OCI-LY7 (cell line): ENCODE data around the gene RHOU. TPM values are rescaled to one million over a fixed set of nuclear protein-coding genes. Genes with fewer than 3 reads are reported as not detected.
A peak's percentile ranks its signal among the peaks of the same experiment; 100 is the strongest.
"Not testable (repeated sequence)": the region's sequence is repeated elsewhere in the genome, so short reads cannot be mapped to it uniquely, and the experiment has no call there.

ENCODE experiments used
- BruUV-seq: library from RNA; stranded (reverse); fragments of 400-500 nt; replicated peaks from 2 replicates; lab custom pipeline; 2021; lab: Mats Ljungman, UMichigan
- CTCF ChIA-PET: fragments of 300-600 bp; sonication (Branson Sonifier 250); formaldehyde crosslinking; loops from one replicate; lab custom pipeline; 2022; ENCODE audit warnings: antibody characterized with exemption; ENCODE audit not compliant: unreplicated experiment; lab: Charles Lee
- POLR2A ChIA-PET: fragments of 300-600 bp; sonication (Branson Sonifier 250); formaldehyde crosslinking; loops from one replicate; lab custom pipeline; 2022; ENCODE audit warnings: antibody characterized with exemption; lab: Charles Lee
- DNase-seq: peaks from one replicate; pipeline ENCODE4 v3.0.0-alpha.2; 2015; ENCODE audit warnings: low spot score
- H2AFZ ChIP-seq: fragments of 200-600 bp; sonication (generic), shearing (Covaris generic); 2 replicates; pipeline ENCODE4 v1.6.1; 2014; ENCODE audit warnings: mild to moderate bottlenecking, antibody characterized with exemption, low read length, moderate library complexity
- H3K27ac ChIP-seq: fragments of 200-600 bp; sonication (generic); 2 replicates; pipeline ENCODE4 v1.5.1; 2014; ENCODE audit warnings: mixed run types, low read depth, mild to moderate bottlenecking, moderate library complexity, low read length, inconsistent platforms; ENCODE audit not compliant: poor library complexity, severe bottlenecking
- H3K36me3 ChIP-seq: fragments of 200-600 bp; sonication (generic); 2 replicates; pipeline ENCODE4 v1.6.1; 2014; ENCODE audit warnings: mild to moderate bottlenecking, antibody characterized with exemption, low read length, moderate library complexity, mixed read lengths; ENCODE audit not compliant: insufficient read depth
- H3K4me1 ChIP-seq: fragments of 200-600 bp; sonication (generic); 2 replicates; pipeline ENCODE4 v1.5.1; 2014; ENCODE audit warnings: mild to moderate bottlenecking, low read length; ENCODE audit not compliant: insufficient read depth, poor library complexity, severe bottlenecking
- H3K4me2 ChIP-seq: fragments of 200-600 bp; sonication (generic); 2 replicates; pipeline ENCODE4 v1.6.1; 2014; ENCODE audit warnings: mild to moderate bottlenecking, low read length
- H3K4me3 ChIP-seq: fragments of 200-600 bp; sonication (generic); 2 replicates; pipeline ENCODE4 v1.5.1; 2014; ENCODE audit warnings: mild to moderate bottlenecking, low read depth, low read length; ENCODE audit not compliant: poor library complexity, severe bottlenecking
- H3K79me2 ChIP-seq: fragments of 200-600 bp; sonication (generic); 2 replicates; pipeline ENCODE4 v1.6.1; 2016; ENCODE audit warnings: low read depth, mild to moderate bottlenecking, low read length, moderate library complexity, mixed read lengths; ENCODE audit not compliant: insufficient read depth
- H3K9me2 ChIP-seq: fragments of 200-600 bp; sonication (generic); 2 replicates; pipeline ENCODE4 v1.6.1; 2016; ENCODE audit warnings: mild to moderate bottlenecking, low read length, mixed read lengths; ENCODE audit not compliant: insufficient read depth
- H3K9me3 ChIP-seq: fragments of 200-600 bp; sonication (generic); 2 replicates; pipeline ENCODE4 v1.6.1; 2014; ENCODE audit warnings: mild to moderate bottlenecking, mixed run types, low read length, mixed read lengths
- H4K20me1 ChIP-seq: fragments of 200-600 bp; sonication (generic); 2 replicates; pipeline ENCODE4 v1.6.1; 2014; ENCODE audit warnings: mild to moderate bottlenecking, antibody characterized with exemption, low read length, moderate library complexity, mixed read lengths; ENCODE audit not compliant: insufficient read depth
- EZH2phosphoT487 ChIP-seq: fragments of 200-600 bp; sonication (generic); IDR thresholded peaks from 2 replicates; pipeline ENCODE4 v1.6.1; 2018; ENCODE audit warnings: low read depth, borderline replicate concordance, mild to moderate bottlenecking, mixed run types, antibody characterized with exemption, low read length, moderate library complexity, mixed read lengths
- intact Hi-C: fragments of 100-400 bp; cut with micrococcal nuclease; formaldehyde crosslinking; loops from one replicate; pipeline ENCODE4 v1.10.0; 2022; ENCODE audit not compliant: unreplicated experiment
- total RNA-seq, 2 experiments: library from RNA; depleted of rRNA in 1 of 2; stranded (reverse); fragments of >200 nt in 1 of 2; shearing (Covaris generic) in 1 of 2; gene quantifications; 2 replicates each; pipeline ENCODE4 v1.2.3, GENCODE V29; 2014 to 2022
- TF ChIP-seq, protein P1 (sequence below): fragments of 200-600 bp; sonication (generic); conservative IDR thresholded peaks from 2 replicates; pipeline ENCODE4 v1.5.1; 2014; ENCODE audit warnings: mild to moderate bottlenecking, antibody characterized with exemption, low read length, moderate library complexity, mixed read lengths

The RHOU gene
- total RNA-seq, 2 experiments from 2014 or later: not detected

DNA sequence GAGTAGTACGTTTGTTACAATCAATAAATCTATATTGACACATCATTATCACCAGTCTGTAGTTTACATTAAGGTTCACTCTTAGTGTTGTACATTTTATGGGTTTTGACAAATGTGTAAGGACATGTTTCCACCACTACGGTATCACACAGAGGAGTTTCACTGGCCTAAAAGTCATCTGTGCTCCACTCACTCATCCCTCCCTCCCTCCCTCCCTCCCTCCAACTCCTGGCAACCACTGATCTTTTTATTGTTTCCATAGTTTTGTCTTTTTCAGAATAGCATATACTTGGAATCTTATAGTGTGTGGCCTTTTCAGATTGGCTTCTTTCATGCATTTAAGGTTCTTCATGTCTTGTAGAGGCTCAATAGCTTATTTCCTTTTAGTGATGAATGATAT is 44.1 kb upstream of the RHOU start:
- Histone ChIP-seq H4K20me1 (no peaks in the 10 kb centered on the region), H3K4me1 (no peaks in the 10 kb centered on the region), H3K27ac (no peak overlapping the region), H3K4me2 (no peak overlapping the region), H3K9me2 (no peaks in the 10 kb centered on the region), H3K36me3 (no peaks in the 10 kb centered on the region), H3K9me3 (no peaks in the 10 kb centered on the region), H3K79me2 (no peaks in the 10 kb centered on the region), H2AFZ (no peak overlapping the region), H3K4me3 (no peak overlapping the region)
- intact Hi-C loops: loop anchor here (10.0 kb wide), 1 partner anchor 534 kb away; no protein-coding TSS in a partner anchor
- POLR2A ChIA-PET: no interaction called here
- BruUV-seq: no TSS peak
- CTCF ChIA-PET: no interaction called here
- DNase-seq: no peak
- TF ChIP-seq, protein P1, sequence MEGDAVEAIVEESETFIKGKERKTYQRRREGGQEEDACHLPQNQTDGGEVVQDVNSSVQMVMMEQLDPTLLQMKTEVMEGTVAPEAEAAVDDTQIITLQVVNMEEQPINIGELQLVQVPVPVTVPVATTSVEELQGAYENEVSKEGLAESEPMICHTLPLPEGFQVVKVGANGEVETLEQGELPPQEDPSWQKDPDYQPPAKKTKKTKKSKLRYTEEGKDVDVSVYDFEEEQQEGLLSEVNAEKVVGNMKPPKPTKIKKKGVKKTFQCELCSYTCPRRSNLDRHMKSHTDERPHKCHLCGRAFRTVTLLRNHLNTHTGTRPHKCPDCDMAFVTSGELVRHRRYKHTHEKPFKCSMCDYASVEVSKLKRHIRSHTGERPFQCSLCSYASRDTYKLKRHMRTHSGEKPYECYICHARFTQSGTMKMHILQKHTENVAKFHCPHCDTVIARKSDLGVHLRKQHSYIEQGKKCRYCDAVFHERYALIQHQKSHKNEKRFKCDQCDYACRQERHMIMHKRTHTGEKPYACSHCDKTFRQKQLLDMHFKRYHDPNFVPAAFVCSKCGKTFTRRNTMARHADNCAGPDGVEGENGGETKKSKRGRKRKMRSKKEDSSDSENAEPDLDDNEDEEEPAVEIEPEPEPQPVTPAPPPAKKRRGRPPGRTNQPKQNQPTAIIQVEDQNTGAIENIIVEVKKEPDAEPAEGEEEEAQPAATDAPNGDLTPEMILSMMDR: no peak
- TF ChIP-seq EZH2phosphoT487: no peak

DNA sequence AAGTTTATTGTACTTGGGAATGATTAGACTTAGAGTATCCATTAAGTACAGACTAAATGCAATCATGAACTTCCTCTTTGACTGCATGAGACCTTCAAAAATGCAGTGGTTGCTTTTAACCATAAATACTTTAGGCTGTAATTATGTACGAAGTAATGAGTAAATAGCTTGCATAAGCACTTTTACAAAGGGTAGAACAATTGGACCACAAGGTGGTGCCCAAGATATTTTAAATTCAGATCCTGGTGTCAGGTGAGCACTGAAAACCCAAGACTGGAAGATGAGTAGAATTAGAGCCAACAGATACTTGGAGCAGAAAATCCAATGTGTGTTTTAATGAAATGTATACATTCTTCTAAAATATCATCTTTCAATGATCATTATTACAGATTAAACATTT is 43.4 kb upstream of the RHOU start:
- peak; percentile 38 for DNase-seq
- CTCF ChIA-PET: no interaction called here
- Histone ChIP-seq H3K79me2 (no peaks in the 10 kb centered on the region), H3K36me3 (no peaks in the 10 kb centered on the region), H3K27ac (no peak overlapping the region), H3K9me2 (no peaks in the 10 kb centered on the region), H3K4me1 (no peaks in the 10 kb centered on the region), H3K4me2 (no peak overlapping the region), H3K9me3 (no peaks in the 10 kb centered on the region), H3K4me3 (no peak overlapping the region), H4K20me1 (no peaks in the 10 kb centered on the region), H2AFZ (no peak overlapping the region)
- BruUV-seq: no TSS peak
- POLR2A ChIA-PET: no interaction called here
- no peak for TF ChIP-seq EZH2phosphoT487
- TF ChIP-seq, protein P1: peak; percentile 74
- intact Hi-C loops: loop anchor here (10.0 kb wide), 1 partner anchor 533 kb away; no protein-coding TSS in a partner anchor

DNA sequence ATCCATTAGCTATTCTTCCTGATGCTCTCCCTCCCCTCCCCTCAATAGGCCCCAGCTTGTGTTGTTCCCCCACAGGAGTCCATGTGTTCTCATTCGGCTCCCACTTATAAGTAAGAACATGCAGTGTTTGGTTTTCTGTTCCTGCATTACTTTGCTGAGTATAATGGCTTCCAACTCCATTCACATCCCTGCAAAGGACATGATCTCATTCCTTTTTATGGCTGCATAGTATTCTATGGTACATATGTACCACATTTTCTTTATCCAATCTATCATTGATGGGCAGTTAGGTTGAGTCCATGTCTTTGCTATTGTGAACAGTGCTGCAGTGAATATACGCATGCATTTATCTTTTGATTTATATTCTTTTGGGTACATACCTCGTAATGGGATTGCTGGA is 40.8 kb upstream of the RHOU start:
- POLR2A ChIA-PET: interaction anchor here (0.6 kb wide), 1 partner anchor 562 kb away, joined by 4 read pairs; no protein-coding TSS in a partner anchor
- H3K9me2 ChIP-seq, H4K20me1 ChIP-seq, H3K4me2 ChIP-seq, H3K79me2 ChIP-seq, H3K4me1 ChIP-seq, H3K27ac ChIP-seq, H3K36me3 ChIP-seq, CTCF ChIA-PET, BruUV-seq, H3K9me3 ChIP-seq, H3K4me3 ChIP-seq, DNase-seq, H2AFZ ChIP-seq: not testable (repeated sequence)
- intact Hi-C loops: loop anchor here (10.0 kb wide), 1 partner anchor 530 kb away; no protein-coding TSS in a partner anchor
